GM12864 (cell line): ENCODE results near the gene VKORC1L1.
"Not testable (repeated sequence)": the region's sequence is repeated elsewhere in the genome, so short reads cannot be mapped to it uniquely, and the experiment has no call there.

Experiments used
- DNase-seq: peaks from one replicate; pipeline ENCODE4 v3.0.0-alpha.2; 2011; ENCODE audit warnings: low read depth
- H3K4me3 ChIP-seq: 2 replicates; pipeline ENCODE4 v1.5.1; 2011; ENCODE audit warnings: mild to moderate bottlenecking, low read depth, low read length, control low read depth
- CTCF ChIP-seq: IDR thresholded peaks from 2 replicates; pipeline ENCODE4 v1.5.1; 2011; ENCODE audit warnings: low read depth, mild to moderate bottlenecking, moderate library complexity, low read length, control low read depth, inconsistent platforms; ENCODE audit errors: missing control alignments

VKORC1L1 gene

GRCh38 chr7:65846008-65846570 lies 26.8 kb upstream of the VKORC1L1 start:
- no peak for DNase-seq
- TF ChIP-seq CTCF = no peak
- no peak overlapping the region for H3K4me3 ChIP-seq

- not testable (repeated sequence) for DNase-seq, H3K4me3 ChIP-seq
Measured at GRCh38 chr7:65853426-65853825, 19.4 kb upstream of the VKORC1L1 start.

- H3K4me3 ChIP-seq, DNase-seq: not testable (repeated sequence)
Measured at GRCh38 chr7:65853892-65854291, 19.0 kb upstream of the VKORC1L1 start.

- DNase-seq, H3K4me3 ChIP-seq: not testable (repeated sequence)
Measured at GRCh38 chr7:65857321-65857894, 15.5 kb upstream of the VKORC1L1 start.

- not testable (repeated sequence) for H3K4me3 ChIP-seq, DNase-seq
Measured at GRCh38 chr7:65858660-65859059, 14.2 kb upstream of the VKORC1L1 start.

GRCh38 chr7:65866244-65866643 lies 6.6 kb upstream of the VKORC1L1 start:
- not testable (repeated sequence) for DNase-seq, H3K4me3 ChIP-seq

- not testable (repeated sequence) for DNase-seq, H3K4me3 ChIP-seq
Measured at GRCh38 chr7:65867681-65868080, 5.2 kb upstream of the VKORC1L1 start.

- H3K4me3 ChIP-seq, DNase-seq: not testable (repeated sequence)
Measured at GRCh38 chr7:65869312-65869711, 3.6 kb upstream of the VKORC1L1 start.

GRCh38 chr7:65871451-65871850 lies 1.4 kb upstream of the VKORC1L1 start:
- not testable (repeated sequence) for H3K4me3 ChIP-seq

GRCh38 chr7:65873582-65874193 lies 814 bp downstream of the VKORC1L1 start:
- DNase-seq = not testable (repeated sequence)
- peak overlapping the region; percentile 91 for H3K4me3 ChIP-seq

More at GRCh38 chr7:65871451-65871850, 1.4 kb upstream of the VKORC1L1 start:
- DNase-seq = peak; percentile 18

GRCh38 chr7:65875715-65876114 lies 2.8 kb downstream of the VKORC1L1 start:
- H3K4me3 ChIP-seq, DNase-seq: not testable (repeated sequence)

GRCh38 chr7:65879292-65880153 lies 6.6 kb downstream of the VKORC1L1 start:
- not testable (repeated sequence) for H3K4me3 ChIP-seq, DNase-seq

GRCh38 chr7:65880242-65880641 lies 7.4 kb downstream of the VKORC1L1 start:
- not testable (repeated sequence) for H3K4me3 ChIP-seq, DNase-seq

GRCh38 chr7:65884983-65885382 lies 12.1 kb downstream of the VKORC1L1 start:
- not testable (repeated sequence) for H3K4me3 ChIP-seq, DNase-seq

- not testable (repeated sequence) for DNase-seq, H3K4me3 ChIP-seq
Measured at GRCh38 chr7:65885533-65885932, 12.7 kb downstream of the VKORC1L1 start.

- not testable (repeated sequence) for DNase-seq, H3K4me3 ChIP-seq
Measured at GRCh38 chr7:65888434-65889156, 15.7 kb downstream of the VKORC1L1 start.

GRCh38 chr7:65889722-65890121 lies 16.8 kb downstream of the VKORC1L1 start:
- H3K4me3 ChIP-seq, DNase-seq: not testable (repeated sequence)
